ENCODE data around the gene UQCC5.

The UQCC5 gene, protein sequence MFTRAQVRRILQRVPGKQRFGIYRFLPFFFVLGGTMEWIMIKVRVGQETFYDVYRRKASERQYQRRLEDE

GRCh38 chr3:52536369-52537164 lies at the start of gene UQCC5:
Gene UQCC5 (plus strand): TSS chr3:52536605. CDS start chr3:52536756, 151 bp downstream.
- DNase-seq (ENCODE audit: low read depth), result peak; percentile 96
- H3K4me3 ChIP-seq (ENCODE audit: low read depth, low read length), result peak within 1 kb of the TSS; percentile 82

DNA sequence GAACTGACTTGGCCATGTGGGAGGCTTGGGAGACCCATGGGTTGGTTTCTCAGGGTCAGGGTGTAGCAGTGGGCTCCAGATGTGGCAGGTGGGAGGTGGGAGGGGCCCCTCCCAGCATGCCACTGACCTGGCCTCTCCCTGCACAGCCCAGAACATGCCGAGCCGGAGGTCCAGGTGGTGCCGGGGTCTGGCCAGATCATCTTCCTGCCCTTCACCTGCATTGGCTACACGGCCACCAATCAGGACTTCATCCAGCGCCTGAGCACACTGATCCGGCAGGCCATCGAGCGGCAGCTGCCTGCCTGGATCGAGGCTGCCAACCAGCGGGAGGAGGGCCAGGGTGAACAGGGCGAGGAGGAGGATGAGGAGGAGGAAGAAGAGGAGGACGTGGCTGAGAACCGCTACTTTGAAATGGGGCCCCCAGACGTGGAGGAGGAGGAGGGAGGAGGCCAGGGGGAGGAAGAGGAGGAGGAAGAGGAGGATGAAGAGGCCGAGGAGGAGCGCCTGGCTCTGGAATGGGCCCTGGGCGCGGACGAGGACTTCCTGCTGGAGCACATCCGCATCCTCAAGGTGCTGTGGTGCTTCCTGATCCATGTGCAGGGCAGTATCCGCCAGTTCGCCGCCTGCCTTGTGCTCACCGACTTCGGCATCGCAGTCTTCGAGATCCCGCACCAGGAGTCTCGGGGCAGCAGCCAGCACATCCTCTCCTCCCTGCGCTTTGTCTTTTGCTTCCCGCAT lies 49.2 kb upstream of the UQCC5 start:
- no peak for DNase-seq (ENCODE audit: low read depth)
- no peak overlapping the region for H3K4me3 ChIP-seq (ENCODE audit: low read depth, low read length)

- no peak for DNase-seq (ENCODE audit: low read depth)
- no peak overlapping the region for H3K4me3 ChIP-seq (ENCODE audit: low read depth, low read length)
These were observed 48.4 kb upstream of the UQCC5 start for GRCh38 chr3:52487788-52488691.

DNA sequence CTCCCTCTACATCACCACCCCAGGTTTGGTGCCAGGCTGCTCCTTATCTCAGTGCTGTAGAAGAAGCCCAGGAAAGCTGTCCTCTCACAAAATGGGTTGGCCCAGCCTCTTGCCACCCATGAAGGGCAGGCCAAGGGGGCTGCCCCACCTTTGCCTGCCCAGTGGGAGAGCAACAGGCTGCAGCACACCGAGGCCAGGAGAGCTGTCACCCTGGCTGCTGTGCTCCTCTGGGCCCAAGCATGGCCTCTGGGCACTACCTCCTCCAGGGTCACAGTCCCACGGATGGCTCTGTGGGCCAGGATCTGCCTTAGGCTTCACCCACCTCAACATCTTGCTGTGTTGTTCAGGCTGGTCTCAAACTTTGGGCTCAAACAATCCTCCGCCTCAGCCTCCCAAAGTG lies 47.7 kb upstream of the UQCC5 start:
- H3K4me3 ChIP-seq (ENCODE audit: low read depth, low read length), result no peak overlapping the region
- no peak for DNase-seq (ENCODE audit: low read depth)

GRCh38 chr3:52489453-52489852 lies 47.0 kb upstream of the UQCC5 start:
- DNase-seq (ENCODE audit: low read depth), result no peak
- H3K4me3 ChIP-seq (ENCODE audit: low read depth, low read length), result no peak overlapping the region

GRCh38 chr3:52490035-52490938 lies 46.1 kb upstream of the UQCC5 start:
- no peak for DNase-seq (ENCODE audit: low read depth)

DNA sequence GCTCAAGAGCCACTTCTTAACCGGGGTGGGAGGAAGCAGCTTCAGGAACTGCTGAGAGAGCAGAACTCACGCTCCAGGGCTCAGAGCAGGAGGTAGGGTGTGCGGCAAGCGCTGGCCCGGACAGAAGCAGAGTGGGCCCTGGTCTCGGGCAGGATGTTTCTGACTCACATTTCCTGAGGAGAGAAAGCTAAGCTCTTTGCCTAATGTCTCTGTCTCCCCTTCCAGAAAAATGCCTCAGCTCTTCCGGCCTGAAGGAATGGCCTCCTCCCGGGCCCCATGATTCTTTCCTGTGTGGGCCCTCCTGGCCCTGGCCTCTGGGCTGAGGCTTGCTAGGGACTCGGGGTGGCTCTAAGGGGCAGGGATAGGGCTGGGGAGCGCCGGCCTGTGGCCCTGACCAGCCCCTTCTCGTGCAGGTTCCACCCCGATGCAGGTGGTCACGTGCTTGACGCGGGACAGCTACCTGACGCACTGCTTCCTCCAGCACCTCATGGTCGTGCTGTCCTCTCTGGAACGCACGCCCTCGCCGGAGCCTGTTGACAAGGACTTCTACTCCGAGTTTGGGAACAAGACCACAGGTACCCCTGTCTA lies 45.4 kb upstream of the UQCC5 start:
- no peak overlapping the region for H3K4me3 ChIP-seq (ENCODE audit: low read depth, low read length)
- DNase-seq (ENCODE audit: low read depth), result no peak

More at GRCh38 chr3:52490035-52490938, 46.1 kb upstream of the UQCC5 start:
- H3K4me3 ChIP-seq (ENCODE audit: low read depth, low read length), result no peak overlapping the region

GRCh38 chr3:52492059-52492458 lies 44.3 kb upstream of the UQCC5 start:
- no peak overlapping the region for H3K4me3 ChIP-seq (ENCODE audit: low read depth, low read length)
- no peak for DNase-seq (ENCODE audit: low read depth)

GRCh38 chr3:52493232-52494017 lies 43.0 kb upstream of the UQCC5 start:
- H3K4me3 ChIP-seq (ENCODE audit: low read depth, low read length), result no peak overlapping the region
- no peak for DNase-seq (ENCODE audit: low read depth)

- H3K4me3 ChIP-seq (ENCODE audit: low read depth, low read length), result no peak overlapping the region
- no peak for DNase-seq (ENCODE audit: low read depth)
These were observed 42.0 kb upstream of the UQCC5 start for GRCh38 chr3:52494445-52494844.

- no peak within 1 kb of the TSS for H3K4me3 ChIP-seq (ENCODE audit: low read depth, low read length)
- no peak for DNase-seq (ENCODE audit: low read depth)
These were observed 41.4 kb upstream of the UQCC5 start, which contains the start of gene STAB1 for GRCh38 chr3:52494886-52495495. Gene STAB1 (plus strand): TSS chr3:52495338. CDS start chr3:52495414, 76 bp downstream.

DNA sequence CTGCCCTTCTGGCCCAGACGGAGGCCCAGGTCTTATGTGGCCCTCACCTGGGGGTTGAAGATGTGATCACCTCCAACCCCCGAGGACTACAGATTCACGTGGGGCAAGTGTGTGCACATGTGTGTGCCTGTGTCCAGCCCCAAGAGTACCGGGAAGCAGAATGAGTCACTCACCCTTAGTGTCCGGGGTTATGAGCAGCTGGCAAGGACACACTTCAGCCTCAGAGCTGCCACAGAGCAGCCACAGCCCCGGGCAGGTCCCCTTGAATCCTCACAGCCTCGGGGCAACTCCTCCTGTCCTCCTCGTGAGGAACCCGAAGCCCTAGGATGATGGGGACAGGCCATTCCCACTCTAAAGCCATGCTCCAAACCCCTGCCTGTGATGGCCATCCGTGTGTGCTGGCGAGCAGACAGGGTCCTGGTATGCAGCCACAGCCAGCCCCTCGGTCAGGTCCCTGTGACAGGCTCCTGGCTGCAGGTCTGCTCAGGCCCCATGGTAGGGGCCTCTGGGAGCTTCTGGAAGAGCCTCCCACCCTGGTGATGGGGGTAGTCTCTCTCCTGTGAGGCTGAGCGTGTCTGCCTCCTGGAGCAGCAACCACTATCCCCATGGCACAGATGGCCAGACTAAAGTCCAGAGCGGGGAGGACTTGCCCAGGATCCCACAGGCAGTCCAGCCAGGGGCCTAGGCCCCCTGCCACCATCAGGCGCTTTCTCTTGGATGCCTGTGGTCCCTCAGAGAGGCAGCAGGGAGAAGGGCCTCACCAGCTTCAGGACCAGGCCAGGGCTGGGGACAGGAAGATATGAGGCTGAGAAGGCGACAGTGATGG lies 40.4 kb upstream of the UQCC5 start:
- no peak overlapping the region for H3K4me3 ChIP-seq (ENCODE audit: low read depth, low read length)

GRCh38 chr3:52498137-52499054 lies 38.0 kb upstream of the UQCC5 start:
- DNase-seq (ENCODE audit: low read depth), result peak; percentile 61
- H3K4me3 ChIP-seq (ENCODE audit: low read depth, low read length), result no peak overlapping the region

More for the DNA sequence above, 40.4 kb upstream of the UQCC5 start:
- no peak for DNase-seq (ENCODE audit: low read depth)

GRCh38 chr3:52501046-52501445 lies 35.4 kb upstream of the UQCC5 start:
- no peak overlapping the region for H3K4me3 ChIP-seq (ENCODE audit: low read depth, low read length)
- no peak for DNase-seq (ENCODE audit: low read depth)

DNA sequence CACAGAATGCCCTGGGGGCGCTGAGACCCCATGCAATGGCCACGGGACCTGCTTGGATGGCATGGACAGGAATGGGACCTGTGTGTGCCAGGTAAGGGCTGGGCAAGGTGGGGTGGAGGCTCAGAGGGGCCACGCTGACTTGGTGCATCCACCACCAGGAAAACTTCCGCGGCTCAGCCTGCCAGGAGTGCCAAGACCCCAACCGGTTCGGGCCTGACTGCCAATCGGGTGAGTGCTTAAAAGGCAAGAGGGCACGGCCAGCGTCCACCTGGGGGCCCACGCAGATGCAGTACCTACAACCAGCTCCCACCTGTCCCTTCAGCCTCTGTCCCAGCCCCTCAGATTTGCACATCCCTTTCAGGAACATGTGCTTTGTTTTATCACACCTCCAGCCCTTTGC lies 34.4 kb upstream of the UQCC5 start:
- H3K4me3 ChIP-seq (ENCODE audit: low read depth, low read length), result no peak overlapping the region

More for the DNA sequence above, 34.4 kb upstream of the UQCC5 start:
- DNase-seq (ENCODE audit: low read depth), result no peak

Data from skeletal muscle cell (primary cell).